ENCODE measurements around the gene ABHD3.
A peak's percentile ranks its signal among the peaks of the same experiment; 100 is the strongest.

Gene ABHD3

GRCh38 chr18:21703241-21703820, 1.2 kb downstream of the ABHD3 start:
- peak overlapping the region; percentile 70 for H3K4me3 ChIP-seq (ENCODE audit: low read depth, low read length)
- no peak for TF ChIP-seq CTCF (IDR thresholded peaks at IDR 0.05; ENCODE audit: control insufficient read depth, extremely low read depth, insufficient read depth)
- DNase-seq (ENCODE audit: low read depth), result no peak

GRCh38 chr18:21702602-21703001, 2.0 kb downstream of the ABHD3 start:
- TF ChIP-seq CTCF (IDR thresholded peaks at IDR 0.05; ENCODE audit: control insufficient read depth, extremely low read depth, insufficient read depth), result no peak
- H3K4me3 ChIP-seq (ENCODE audit: low read depth, low read length), result no peak overlapping the region
- DNase-seq (ENCODE audit: low read depth), result no peak

GRCh38 chr18:21701621-21702020, 3.0 kb downstream of the ABHD3 start:
- no peak overlapping the region for H3K4me3 ChIP-seq (ENCODE audit: low read depth, low read length)
- DNase-seq (ENCODE audit: low read depth), result no peak
- TF ChIP-seq CTCF (IDR thresholded peaks at IDR 0.05; ENCODE audit: control insufficient read depth, extremely low read depth, insufficient read depth), result no peak

- DNase-seq (ENCODE audit: low read depth), result no peak
- no peak overlapping the region for H3K4me3 ChIP-seq (ENCODE audit: low read depth, low read length)
- TF ChIP-seq CTCF (IDR thresholded peaks at IDR 0.05; ENCODE audit: control insufficient read depth, extremely low read depth, insufficient read depth), result no peak
Measured at GRCh38 chr18:21700528-21701075, 4.0 kb downstream of the ABHD3 start.

GRCh38 chr18:21693322-21693721, 11.3 kb downstream of the ABHD3 start:
- no peak for DNase-seq (ENCODE audit: low read depth)
- H3K4me3 ChIP-seq (ENCODE audit: low read depth, low read length), result no peak overlapping the region
- TF ChIP-seq CTCF (IDR thresholded peaks at IDR 0.05; ENCODE audit: control insufficient read depth, extremely low read depth, insufficient read depth), result no peak

- no peak for DNase-seq (ENCODE audit: low read depth)
- H3K4me3 ChIP-seq (ENCODE audit: low read depth, low read length), result no peak overlapping the region
- no peak for TF ChIP-seq CTCF (IDR thresholded peaks at IDR 0.05; ENCODE audit: control insufficient read depth, extremely low read depth, insufficient read depth)
Measured at GRCh38 chr18:21689736-21690135, 14.8 kb downstream of the ABHD3 start.

All from LNCaP clone FGC (cell line).